HCT116 (cell line): ENCODE data around the gene SALL3. TPM values are rescaled to one million over a fixed set of nuclear protein-coding genes. Genes with fewer than 3 reads are reported as not detected.

Source experiments
- ATAC-seq: fragments of 200-7000 bp; cut with Tn5 transposase; 2 replicates; pipeline ENCODE4 v1.9.1; 2020; ENCODE audit warnings: mild to moderate bottlenecking, moderate library complexity
- BruUV-seq: library from RNA; stranded (reverse); fragments of 400-500 nt; replicated peaks from 2 replicates; lab custom pipeline; 2021; lab: Mats Ljungman, UMichigan
- CTCF ChIA-PET: fragments of 300-600 bp; sonication (Branson Sonifier 250); formaldehyde crosslinking; loops from one replicate; lab custom pipeline; 2021; ENCODE audit warnings: antibody characterized with exemption; lab: Charles Lee
- POLR2A ChIA-PET: fragments of 300-600, 350-600 bp; sonication (Branson Sonifier 250); formaldehyde crosslinking; loops from one replicate; lab custom pipeline; 2021; ENCODE audit warnings: antibody characterized with exemption; lab: Charles Lee
- RAD21 ChIA-PET, 2 experiments: fragments of 300-600 bp; sonication (Branson Sonifier 250); formaldehyde crosslinking; loops; one replicate each; lab custom pipeline; 2023; ENCODE audit warnings: low total read pairs in 2 of 2; ENCODE audit not compliant: uncharacterized antibody in 2 of 2, unreplicated experiment in 2 of 2, low non-redundant PET in 1 of 2; lab: Charles Lee
- DNase-seq: peaks from one replicate; pipeline ENCODE4 v3.0.0-alpha.2; 2010; ENCODE audit warnings: low read depth, low spot score
- H2AFZ ChIP-seq: fragments of 200-600 bp; shearing (Covaris generic), sonication (generic); 2 replicates; pipeline ENCODE4 v1.6.1; 2017; ENCODE audit warnings: low read depth, mixed run types, mixed read lengths, antibody characterized with exemption, low read length; ENCODE audit not compliant: poor library complexity, severe bottlenecking
- H3K27ac ChIP-seq: 2 replicates; pipeline ENCODE4 v1.5.1; 2012; ENCODE audit warnings: low read depth, low read length
- H3K27me3 ChIP-seq: fragments of 200-600 bp; sonication (generic); 2 replicates; pipeline ENCODE4 v1.6.1; 2016; ENCODE audit warnings: mixed run types, low read length, mixed read lengths; ENCODE audit not compliant: insufficient read depth
- H3K36me3 ChIP-seq, 2 experiments: fragments of 200-500 bp in 1 of 2; fragments of 200-600 bp in 1 of 2; sonication (Bioruptor generic) in 1 of 2; sonication (generic) in 1 of 2; 2 replicates each; pipeline versions ENCODE4 v1.5.1 to v1.6.1; 2014 to 2016; ENCODE audit warnings: low read length in 2 of 2, inconsistent platforms in 1 of 2, mixed read lengths in 1 of 2, mixed run types in 1 of 2; ENCODE audit not compliant: insufficient read depth in 2 of 2, control insufficient read depth in 1 of 2
- H3K4me1 ChIP-seq, 2 experiments: fragments of 200-600 bp in 1 of 2; sonication (generic) in 1 of 2; 2 replicates each; pipeline versions ENCODE4 v1.5.1 to v1.6.1; 2012 to 2017; ENCODE audit warnings: low read length in 2 of 2, inconsistent platforms in 1 of 2, mild to moderate bottlenecking in 1 of 2, mixed read lengths in 1 of 2, mixed run types in 1 of 2, moderate library complexity in 1 of 2; ENCODE audit not compliant: insufficient read depth in 2 of 2, control insufficient read depth in 1 of 2
- H3K4me2 ChIP-seq: fragments of 200-600 bp; sonication (generic); 2 replicates; pipeline ENCODE4 v1.6.1; 2017; ENCODE audit warnings: mixed run types, low read length, mixed read lengths
- H3K4me3 ChIP-seq, 2 experiments: fragments of 200-600 bp in 1 of 2; sonication (generic) in 1 of 2; replicated peaks in 1 of 2; 2 replicates each; pipeline ENCODE4 v1.5.1; 2011 to 2016; ENCODE audit warnings: low read length in 2 of 2, control low read depth in 1 of 2, low read depth in 1 of 2, mild to moderate bottlenecking in 1 of 2, mixed read lengths in 1 of 2, mixed run types in 1 of 2
- H3K79me2 ChIP-seq: fragments of 200-600 bp; sonication (generic); 2 replicates; pipeline ENCODE4 v1.6.1; 2017; ENCODE audit warnings: mild to moderate bottlenecking, mixed run types, low read length, moderate library complexity, mixed read lengths; ENCODE audit not compliant: insufficient read depth
- H3K9ac ChIP-seq: fragments of 200-600 bp; sonication (generic); 2 replicates; pipeline ENCODE4 v1.6.1; 2016; ENCODE audit warnings: low read length, mixed read lengths
- H3K9me2 ChIP-seq: fragments of 200-600 bp; sonication (generic), shearing (Covaris generic); 2 replicates; pipeline ENCODE4 v1.6.1; 2017; ENCODE audit warnings: mixed run types, mild to moderate bottlenecking, moderate library complexity; ENCODE audit not compliant: insufficient read depth
- H3K9me3 ChIP-seq, 2 experiments: fragments of 200-500 bp in 1 of 2; fragments of 200-600 bp in 1 of 2; sonication (Bioruptor generic) in 1 of 2; sonication (generic) in 1 of 2; 2 replicates each; pipeline ENCODE4 v1.6.1; 2014 to 2017; ENCODE audit warnings: low read length in 2 of 2, mixed read lengths in 2 of 2, inconsistent platforms in 1 of 2, low read depth in 1 of 2, mild to moderate bottlenecking in 1 of 2, mixed run types in 1 of 2, moderate library complexity in 1 of 2; ENCODE audit not compliant: control insufficient read depth in 1 of 2, insufficient read depth in 1 of 2
- H4K20me1 ChIP-seq: fragments of 200-600 bp; sonication (generic), shearing (Covaris generic); 2 replicates; pipeline ENCODE4 v1.6.1; 2017; ENCODE audit warnings: mixed run types, mild to moderate bottlenecking, moderate library complexity; ENCODE audit not compliant: insufficient read depth
- CBX3 ChIP-seq: IDR thresholded peaks from 2 replicates; pipeline ENCODE4 v1.6.1; 2012; ENCODE audit warnings: low read depth
- CEBPB ChIP-seq: IDR thresholded peaks from 2 replicates; pipeline ENCODE4 v1.6.1; 2012; ENCODE audit warnings: low read depth
- CTCF ChIP-seq, 3 experiments: fragments of 200-600 bp in 1 of 3; sonication (generic) in 1 of 3; IDR thresholded peaks in 2 of 3; conservative IDR thresholded peaks in 1 of 3; 2 replicates each; pipeline ENCODE4 v1.5.1; 2012 to 2017; ENCODE audit warnings: low read depth in 2 of 3, low read length in 2 of 3, antibody characterized with exemption in 1 of 3, borderline replicate concordance in 1 of 3, control low read depth in 1 of 3, mild to moderate bottlenecking in 1 of 3, mixed read lengths in 1 of 3, mixed run types in 1 of 3, moderate library complexity in 1 of 3; ENCODE audit not compliant: insufficient read depth in 1 of 3
- EGR1 ChIP-seq: IDR thresholded peaks from 2 replicates; pipeline ENCODE4 v1.6.1; 2012; ENCODE audit warnings: low read depth
- ELF1 ChIP-seq: IDR thresholded peaks from 2 replicates; pipeline ENCODE4 v1.6.1; 2012; ENCODE audit warnings: low read depth, borderline replicate concordance
- FOSL1 ChIP-seq: IDR thresholded peaks from 2 replicates; pipeline ENCODE4 v1.6.1; 2012; ENCODE audit warnings: low read depth
- RAD21 ChIP-seq: IDR thresholded peaks from 2 replicates; pipeline ENCODE4 v1.6.1; 2012; ENCODE audit warnings: low read depth, mild to moderate bottlenecking
- SIN3A ChIP-seq: IDR thresholded peaks from 2 replicates; pipeline ENCODE4 v1.6.1; 2012; ENCODE audit warnings: low read depth
- SRF ChIP-seq: IDR thresholded peaks from 2 replicates; pipeline ENCODE4 v1.6.1; 2012; ENCODE audit warnings: low read depth
- ZFX ChIP-seq: fragments of 450-650 bp; IDR thresholded peaks from 2 replicates; pipeline ENCODE4 v1.6.1; 2017
- intact Hi-C: fragments of 100-400 bp; cut with micrococcal nuclease; formaldehyde crosslinking; loops from 2 replicates; pipeline ENCODE4 v1.10.0; 2022
- total RNA-seq: library from RNA; stranded (reverse); gene quantifications from one replicate; pipeline ENCODE4 v1.2.1, GENCODE V29; 2021; ENCODE audit not compliant: unreplicated experiment
- TF ChIP-seq, protein P1 (sequence below): IDR thresholded peaks from 2 replicates; pipeline ENCODE4 v1.6.1; 2012
- TF ChIP-seq, protein P2 (sequence below): IDR thresholded peaks from 2 replicates; pipeline ENCODE4 v1.6.1; 2012

The SALL3 gene
- total RNA-seq, 1 experiment from 2014 or later, result not detected

DNA sequence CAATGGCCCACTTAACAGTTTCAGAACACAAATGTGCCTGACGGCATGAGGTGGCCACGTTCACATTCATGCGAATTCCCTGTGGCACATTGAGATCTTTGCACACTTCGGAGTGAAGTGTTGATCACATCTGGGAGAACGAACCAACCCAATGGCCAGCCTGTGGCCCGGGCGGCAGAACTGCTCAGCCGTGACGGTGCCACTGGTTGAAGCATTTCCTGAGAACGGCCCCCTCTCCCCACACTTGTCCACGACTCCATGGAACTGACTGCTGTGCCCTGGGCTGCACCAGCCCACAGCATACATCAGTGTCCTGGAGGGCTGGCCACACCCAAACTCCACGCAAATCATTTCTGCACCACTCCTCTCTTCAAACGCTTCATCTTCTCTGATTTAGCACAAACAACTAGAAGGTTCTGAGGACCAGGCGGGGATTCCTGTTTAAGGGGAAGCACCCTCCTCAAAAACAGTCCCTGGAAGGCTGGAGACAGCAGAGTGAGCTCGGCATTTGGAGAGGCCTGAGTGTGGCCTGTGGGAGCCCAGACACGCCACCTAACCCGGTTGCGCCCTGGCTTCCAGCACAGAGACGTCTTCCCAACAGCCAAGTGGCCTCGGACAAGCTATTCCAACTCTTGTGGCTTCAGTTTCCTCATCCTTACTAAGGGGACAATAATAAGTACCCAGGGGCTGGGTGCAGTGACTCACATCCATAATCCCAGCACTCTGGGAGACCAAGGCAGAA is 9.9 kb upstream of the SALL3 start (continued):
- TF ChIP-seq CTCF (IDR thresholded peaks at IDR 0.05 in 2 of 3, conservative IDR thresholded peaks at IDR 0.05 in 1 of 3; ENCODE audit: borderline replicate concordance in 1 of 3, insufficient read depth in 1 of 3, low read depth in 2 of 3, low read length in 2 of 3), result no peak
- no peak for TF ChIP-seq FOSL1
- no peak for TF ChIP-seq RAD21
- TF ChIP-seq EGR1, result no peak
- no peak for TF ChIP-seq SIN3A
- no peak for TF ChIP-seq ELF1
- TF ChIP-seq, protein P1, sequence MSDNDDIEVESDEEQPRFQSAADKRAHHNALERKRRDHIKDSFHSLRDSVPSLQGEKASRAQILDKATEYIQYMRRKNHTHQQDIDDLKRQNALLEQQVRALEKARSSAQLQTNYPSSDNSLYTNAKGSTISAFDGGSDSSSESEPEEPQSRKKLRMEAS, result no peak
- no peak for TF ChIP-seq SRF
- TF ChIP-seq, protein P2, sequence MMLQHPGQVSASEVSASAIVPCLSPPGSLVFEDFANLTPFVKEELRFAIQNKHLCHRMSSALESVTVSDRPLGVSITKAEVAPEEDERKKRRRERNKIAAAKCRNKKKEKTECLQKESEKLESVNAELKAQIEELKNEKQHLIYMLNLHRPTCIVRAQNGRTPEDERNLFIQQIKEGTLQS, result no peak
- no peak for TF ChIP-seq CEBPB

DNA sequence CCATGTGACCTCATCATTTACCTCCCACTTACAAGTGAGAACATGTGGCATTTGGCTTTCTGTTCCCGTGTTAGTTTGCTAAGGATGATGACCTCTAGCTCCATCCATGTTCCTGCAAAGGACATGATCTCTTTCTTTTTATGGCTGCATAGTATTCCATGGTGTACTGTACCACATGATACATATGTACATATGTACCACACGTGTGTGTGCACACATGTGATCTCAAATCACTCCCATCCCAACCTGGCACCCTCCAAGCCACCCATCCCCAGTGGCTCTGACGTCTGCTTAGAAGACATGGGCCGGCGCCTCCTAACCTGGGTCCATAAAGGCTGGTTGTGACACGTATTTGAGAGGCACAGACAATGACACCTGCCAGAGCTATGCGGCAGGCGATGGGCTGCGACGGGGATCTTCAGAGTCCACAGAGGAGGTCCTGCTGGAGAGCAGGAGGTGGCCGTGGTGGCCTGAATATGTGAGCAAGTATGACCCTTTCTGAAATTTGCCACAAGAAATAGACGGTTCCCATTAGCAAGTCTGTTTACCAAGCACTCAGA is 8.8 kb upstream of the SALL3 start:
- no peak overlapping the region for H3K4me2 ChIP-seq
- H3K27ac ChIP-seq, result no peak overlapping the region
- no peak overlapping the region for H2AFZ ChIP-seq
- RAD21 ChIA-PET, result no interaction called here
- H3K9me3 ChIP-seq, result no peaks in the 10 kb centered on the region
- POLR2A ChIA-PET, result no interaction called here
- H3K4me3 ChIP-seq, result no peak overlapping the region
- no peak overlapping the region for H3K9ac ChIP-seq
- no peaks in the 10 kb centered on the region for H3K4me1 ChIP-seq
- H3K79me2 ChIP-seq, result no peaks in the 10 kb centered on the region
- intact Hi-C loops, result no loop called here
- no peaks in the 10 kb centered on the region for H3K36me3 ChIP-seq
- no peaks in the 10 kb centered on the region for H3K9me2 ChIP-seq
- TF ChIP-seq CBX3 (no peak), ZFX (no peak), SRF (no peak)
- no TSS peak for BruUV-seq
- CTCF ChIA-PET, result no interaction called here
- H3K27me3 ChIP-seq, result no peaks in the 10 kb centered on the region
- no peak for ATAC-seq
- DNase-seq, result no peak
- H4K20me1 ChIP-seq, result no peaks in the 10 kb centered on the region
